Natural killer cell (primary cell): ENCODE results near the gene ITGA1. TPM values are rescaled to one million over a fixed set of nuclear protein-coding genes. Genes with fewer than 3 reads are reported as not detected.

Experiments
- ATAC-seq, 3 donors: fragments of 150-1000 bp in 2 of 3; fragments of 200-7000 bp in 1 of 3; cut with Tn5 transposase; 1 replicate in 1 of 3; 2 replicates in 2 of 3; pipeline ENCODE4 v1.10.0; 2021; ENCODE audit warnings: mild to moderate bottlenecking in 2 of 3, moderate library complexity in 2 of 3
- DNase-seq, 2 donors: peaks; one replicate each; pipeline versions ENCODE4 v3.0.0 to v3.0.0-alpha.2; 2013 to 2021; ENCODE audit warnings: mixed read lengths in 1 of 2
- H3K27ac ChIP-seq: one replicate; pipeline ENCODE4 v1.5.1; 2013; ENCODE audit warnings: mild to moderate bottlenecking, low read length
- H3K27me3 ChIP-seq: one replicate; pipeline ENCODE4 v1.6.1; 2013; ENCODE audit warnings: low read length; ENCODE audit not compliant: control insufficient read depth, insufficient read depth
- H3K36me3 ChIP-seq: one replicate; pipeline ENCODE4 v1.6.1; 2013; ENCODE audit warnings: low read length; ENCODE audit not compliant: control insufficient read depth, insufficient read depth
- H3K4me1 ChIP-seq: one replicate; pipeline ENCODE4 v1.6.1; 2013; ENCODE audit warnings: low read length; ENCODE audit not compliant: control insufficient read depth, insufficient read depth
- H3K4me3 ChIP-seq: one replicate; pipeline ENCODE4 v1.5.1; 2013; ENCODE audit warnings: low read length
- H3K9me3 ChIP-seq: one replicate; pipeline ENCODE4 v1.6.1; 2013; ENCODE audit warnings: low read length; ENCODE audit not compliant: control insufficient read depth, insufficient read depth
- H3K27ac Mint-ChIP-seq, 2 donors: one replicate each; pipeline ENCODE4 v1.8.0; 2022; ENCODE audit warnings: mild to moderate bottlenecking in 2 of 2, mixed read lengths in 2 of 2, moderate library complexity in 1 of 2
- H3K27me3 Mint-ChIP-seq, 2 donors: one replicate each; pipeline ENCODE4 v1.8.0; 2022; ENCODE audit warnings: low read depth in 2 of 2, mixed read lengths in 2 of 2
- H3K36me3 Mint-ChIP-seq: one replicate; pipeline ENCODE4 v1.8.0; 2022; ENCODE audit warnings: mixed read lengths
- H3K4me1 Mint-ChIP-seq, 2 donors: one replicate each; pipeline ENCODE4 v1.8.0; 2022; ENCODE audit warnings: mixed read lengths in 2 of 2
- H3K4me3 Mint-ChIP-seq: one replicate; pipeline ENCODE4 v1.8.0; 2022; ENCODE audit warnings: mild to moderate bottlenecking, moderate library complexity, mixed read lengths
- H3K9me3 Mint-ChIP-seq, 2 donors: one replicate each; pipeline ENCODE4 v1.8.0; 2022; ENCODE audit warnings: mixed read lengths in 2 of 2
- CTCF ChIP-seq: fragments of 200-600 bp; IDR thresholded peaks from one replicate; pipeline ENCODE4 v1.8.0; 2022; ENCODE audit warnings: antibody characterized with exemption
- WGBS: methylation state at CpG from one replicate; pipeline ENCODE4 v1.1.7; 2013; ENCODE audit warnings: missing lambda C conversion rate; ENCODE audit not compliant: insufficient coverage; 5-methylcytosine and 5-hydroxymethylcytosine counted together
- intact Hi-C: fragments of 100-400 bp; cut with micrococcal nuclease; formaldehyde crosslinking; loops from one replicate; pipeline ENCODE4 v1.14.2; 2022
- total RNA-seq, 4 donors: library from RNA; stranded (reverse); fragments of 120-200 nt in 1 of 4; gene quantifications; one replicate each; pipeline versions ENCODE4 v1.2.3 to v1.2.4, GENCODE V29; 2013 to 2022

Gene ITGA1
- total RNA-seq, 3 donors from 2014 or later (not counting 1 experiment from before 2014, with no cell fraction given), result 0.45 to 0.82 (median 0.47) TPM

- TF ChIP-seq CTCF, result no peak
- H3K27me3 Mint-ChIP-seq, result peaks cover 14 to 22% of the 10 kb centered on the region in 2 donors
- intact Hi-C loops, result loop anchor here (5.0 kb wide), 1 partner anchor 37 kb away; no protein-coding TSS in a partner anchor
- H3K4me1 Mint-ChIP-seq, result peaks cover 15% of the 10 kb centered on the region in 2 donors
- H3K27ac Mint-ChIP-seq, result no peak overlapping the region
- Histone ChIP-seq H3K9me3 (no peaks in the 10 kb centered on the region), H3K27me3 (no peaks in the 10 kb centered on the region), H3K4me1 (peaks cover 7% of the 10 kb centered on the region), H3K4me3 (no peak overlapping the region), H3K27ac (no peak overlapping the region), H3K36me3 (no peaks in the 10 kb centered on the region)
- ATAC-seq, result no peak
- H3K36me3 Mint-ChIP-seq, result no peaks in the 10 kb centered on the region
- H3K4me3 Mint-ChIP-seq, result no peak overlapping the region
- DNase-seq, result no peak
- H3K9me3 Mint-ChIP-seq, result no peaks in the 10 kb centered on the region
Measured at GRCh38 chr5:52779213-52779612, 8.5 kb upstream of the ITGA1 start.

- 64% methylated on average over 1 of the region's 2 CpGs for WGBS
- H3K27ac Mint-ChIP-seq, result no peak overlapping the region
- TF ChIP-seq CTCF, result no peak
- peaks cover 30% of the 10 kb centered on the region for H3K27me3 ChIP-seq
- H3K27ac ChIP-seq, result no peak overlapping the region
- no peak overlapping the region for H3K4me3 Mint-ChIP-seq
- H3K4me1 ChIP-seq, result peaks cover 17% of the 10 kb centered on the region
- no peaks in the 10 kb centered on the region for H3K9me3 ChIP-seq
- no peak overlapping the region for H3K4me3 ChIP-seq
- H3K27me3 Mint-ChIP-seq, result peaks cover 30 to 40% of the 10 kb centered on the region in 2 donors
- H3K36me3 ChIP-seq, result no peaks in the 10 kb centered on the region
- peaks cover 18 to 21% of the 10 kb centered on the region in 2 donors for H3K4me1 Mint-ChIP-seq
- ATAC-seq (no peak), DNase-seq (no peak)
- no peaks in the 10 kb centered on the region for H3K9me3 Mint-ChIP-seq
- intact Hi-C loops, result no loop called here
- H3K36me3 Mint-ChIP-seq, result no peaks in the 10 kb centered on the region
Measured at GRCh38 chr5:52783226-52783959, 4.3 kb upstream of the ITGA1 start.

- 63% methylated on average over 5 of the region's 6 CpGs for WGBS
- DNase-seq (no peak), ATAC-seq (no peak)
- Histone ChIP-seq H3K27ac (no peak overlapping the region), H3K4me1 (peaks cover 18% of the 10 kb centered on the region), H3K9me3 (no peaks in the 10 kb centered on the region), H3K27me3 (peaks cover 34% of the 10 kb centered on the region), H3K36me3 (no peaks in the 10 kb centered on the region), H3K4me3 (no peak overlapping the region)
- no peak for TF ChIP-seq CTCF
- Mint-ChIP-seq H3K4me1 (peaks cover 18 to 21% of the 10 kb centered on the region in 2 donors), H3K27ac (no peak overlapping the region), H3K9me3 (no peaks in the 10 kb centered on the region), H3K27me3 (peaks cover 34 to 43% of the 10 kb centered on the region in 2 donors), H3K4me3 (no peak overlapping the region), H3K36me3 (no peaks in the 10 kb centered on the region)
- intact Hi-C loops, result no loop called here
Measured at GRCh38 chr5:52784737-52785136, 3.0 kb upstream of the ITGA1 start.

- H3K9me3 ChIP-seq, result no peaks in the 10 kb centered on the region
- TF ChIP-seq CTCF, result no peak
- Mint-ChIP-seq H3K4me3 (peak overlapping the region; percentile 38), H3K4me1 (peaks cover 18 to 21% of the 10 kb centered on the region in 2 donors), H3K36me3 (no peaks in the 10 kb centered on the region), H3K27me3 (peaks cover 37 to 48% of the 10 kb centered on the region in 2 donors), H3K9me3 (no peaks in the 10 kb centered on the region), H3K27ac (no peak overlapping the region)
- H3K4me3 ChIP-seq, result no peak overlapping the region
- H3K36me3 ChIP-seq, result no peaks in the 10 kb centered on the region
- ATAC-seq (no peak), DNase-seq (no peak)
- no peak overlapping the region for H3K27ac ChIP-seq
- peaks cover 18% of the 10 kb centered on the region for H3K4me1 ChIP-seq
- intact Hi-C loops, result no loop called here
- 29% methylated on average over 1 of the region's 4 CpGs for WGBS
- peaks cover 34% of the 10 kb centered on the region for H3K27me3 ChIP-seq
Measured at GRCh38 chr5:52786391-52786790, 1.3 kb upstream of the ITGA1 start.
